ENCODE results near the gene CYP2U1. TPM values are rescaled to one million over a fixed set of nuclear protein-coding genes. Genes with fewer than 3 reads are reported as not detected.

CYP2U1 gene
- total RNA-seq, 2 experiments from 2014 or later = 2.9 to 4.0 TPM

DNA sequence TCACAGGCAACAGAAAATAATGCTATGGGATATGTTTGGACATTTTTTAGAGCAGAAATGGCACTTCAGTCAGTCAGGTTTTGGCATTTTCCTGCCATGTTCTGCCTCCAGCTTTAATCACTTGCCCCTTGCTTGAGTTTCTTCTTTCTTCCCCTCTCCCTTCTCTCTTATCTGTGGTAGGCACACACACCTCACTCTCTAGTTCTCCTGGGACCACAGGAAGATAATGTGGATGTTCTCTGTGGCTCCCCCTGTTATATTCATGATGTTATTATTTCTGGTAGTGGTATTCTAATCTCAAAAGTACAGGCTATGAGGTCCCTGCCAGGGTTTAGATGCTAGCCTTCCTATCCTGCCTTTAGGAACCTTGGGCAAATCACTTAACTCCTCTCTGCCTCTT is 63.5 kb downstream of the CYP2U1 start:
- Histone ChIP-seq H3K4me3 (ENCODE audit: low read length) (no peak overlapping the region), H3K36me3 (ENCODE audit: insufficient read depth, low read length) (peaks cover 5% of the 10 kb centered on the region), H3K27me3 (ENCODE audit: control insufficient read depth in 1 of 2, insufficient read depth in 2 of 2, low read length in 2 of 2) (no peaks in the 10 kb centered on the region), H3K9me3 (ENCODE audit: control insufficient read depth in 1 of 2, insufficient read depth in 1 of 2, low read length in 2 of 2) (no peaks in the 10 kb centered on the region), H3K4me1 (ENCODE audit: insufficient read depth, low read length) (peaks cover 11% of the 10 kb centered on the region), H3K27ac (ENCODE audit: low read depth in 1 of 2, low read length in 2 of 2) (no peak overlapping the region)
- Mint-ChIP-seq H3K9me3 (no peaks in the 10 kb centered on the region), H3K4me1 (ENCODE audit: low read depth) (peaks cover 81% of the 10 kb centered on the region), H3K36me3 (ENCODE audit: low read depth) (peaks cover 34% of the 10 kb centered on the region), H3K27me3 (no peaks in the 10 kb centered on the region), H3K27ac (no peak overlapping the region), H3K4me3 (peak overlapping the region; percentile 14)
- POLR2A ChIA-PET = interaction anchor here (1.0 to 1.3 kb wide), 2 partner anchors 9 to 275 kb away, joined by 3 read pairs; partner anchors contain the start of gene PAPSS1
- intact Hi-C loops (cut with DNase I, micrococcal nuclease) = no loop called here
- DNase-seq = no peak
- CTCF ChIA-PET = interaction anchor here (0.8 to 1.2 kb wide), 2 partner anchors 14 to 24 kb away, joined by 3 to 5 read pairs; no protein-coding TSS in a partner anchor
- TF ChIP-seq, protein P1, sequence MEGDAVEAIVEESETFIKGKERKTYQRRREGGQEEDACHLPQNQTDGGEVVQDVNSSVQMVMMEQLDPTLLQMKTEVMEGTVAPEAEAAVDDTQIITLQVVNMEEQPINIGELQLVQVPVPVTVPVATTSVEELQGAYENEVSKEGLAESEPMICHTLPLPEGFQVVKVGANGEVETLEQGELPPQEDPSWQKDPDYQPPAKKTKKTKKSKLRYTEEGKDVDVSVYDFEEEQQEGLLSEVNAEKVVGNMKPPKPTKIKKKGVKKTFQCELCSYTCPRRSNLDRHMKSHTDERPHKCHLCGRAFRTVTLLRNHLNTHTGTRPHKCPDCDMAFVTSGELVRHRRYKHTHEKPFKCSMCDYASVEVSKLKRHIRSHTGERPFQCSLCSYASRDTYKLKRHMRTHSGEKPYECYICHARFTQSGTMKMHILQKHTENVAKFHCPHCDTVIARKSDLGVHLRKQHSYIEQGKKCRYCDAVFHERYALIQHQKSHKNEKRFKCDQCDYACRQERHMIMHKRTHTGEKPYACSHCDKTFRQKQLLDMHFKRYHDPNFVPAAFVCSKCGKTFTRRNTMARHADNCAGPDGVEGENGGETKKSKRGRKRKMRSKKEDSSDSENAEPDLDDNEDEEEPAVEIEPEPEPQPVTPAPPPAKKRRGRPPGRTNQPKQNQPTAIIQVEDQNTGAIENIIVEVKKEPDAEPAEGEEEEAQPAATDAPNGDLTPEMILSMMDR (IDR thresholded peaks at IDR 0.05) = no peak
- ATAC-seq (ENCODE audit: poor library complexity) = no peak

DNA sequence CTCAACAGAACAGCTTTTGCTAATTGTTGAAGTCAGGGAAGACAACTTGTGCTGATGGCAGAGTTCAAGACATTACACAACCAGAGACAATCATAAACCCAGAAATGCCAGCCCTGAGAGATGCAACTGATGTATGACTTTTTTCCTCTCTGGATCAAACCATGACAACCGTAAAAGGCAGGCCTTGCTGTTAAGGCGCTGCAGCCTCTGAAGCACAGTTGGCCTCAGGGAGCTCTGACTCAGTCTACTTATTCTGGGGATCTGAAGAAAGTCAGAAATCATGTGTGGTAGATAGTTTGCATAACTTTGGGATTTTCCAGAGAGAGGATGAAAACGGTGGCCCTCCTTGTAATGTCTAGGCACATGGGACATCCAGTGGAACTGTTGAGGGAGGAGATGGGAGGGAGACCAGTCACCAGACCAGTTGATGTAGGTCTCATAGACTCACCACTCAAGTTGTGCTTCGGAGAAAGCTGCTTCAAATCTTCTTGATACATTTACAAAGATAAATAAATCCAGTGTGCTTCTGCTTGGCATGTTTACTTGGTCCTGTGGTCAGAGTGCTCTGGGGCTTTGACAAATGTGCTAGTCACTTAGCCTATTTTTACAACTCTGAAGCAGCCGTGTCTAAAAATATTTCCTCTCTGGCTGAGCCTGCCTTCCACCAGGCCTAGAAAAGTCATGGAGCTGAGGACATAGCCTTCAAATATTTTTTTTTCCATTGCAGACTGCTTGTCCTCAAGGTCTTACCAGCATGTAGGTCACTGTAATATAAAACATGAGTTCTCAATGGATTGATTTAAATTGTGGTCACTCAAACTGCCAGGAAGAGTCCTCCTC is 65.8 kb downstream of the CYP2U1 start:
- DNase-seq = no peak
- H3K4me3 Mint-ChIP-seq = no peak overlapping the region
- peaks cover 5% of the 10 kb centered on the region for H3K36me3 ChIP-seq (ENCODE audit: insufficient read depth, low read length)
- ATAC-seq (ENCODE audit: poor library complexity) = no peak
- peaks cover 79% of the 10 kb centered on the region for H3K4me1 Mint-ChIP-seq (ENCODE audit: low read depth)
- H3K36me3 Mint-ChIP-seq (ENCODE audit: low read depth) = peaks cover 39% of the 10 kb centered on the region
- H3K27me3 ChIP-seq (ENCODE audit: control insufficient read depth in 1 of 2, insufficient read depth in 2 of 2, low read length in 2 of 2) = no peaks in the 10 kb centered on the region
- TF ChIP-seq, protein P1 (IDR thresholded peaks at IDR 0.05) = no peak
- no peak overlapping the region for H3K27ac ChIP-seq (ENCODE audit: low read depth in 1 of 2, low read length in 2 of 2)
- POLR2A ChIA-PET = no interaction called here
- no peaks in the 10 kb centered on the region for H3K9me3 ChIP-seq (ENCODE audit: control insufficient read depth in 1 of 2, insufficient read depth in 1 of 2, low read length in 2 of 2)
- no peak overlapping the region for H3K4me3 ChIP-seq (ENCODE audit: low read length)
- intact Hi-C loops (cut with DNase I, micrococcal nuclease) = no loop called here
- H3K27me3 Mint-ChIP-seq = no peaks in the 10 kb centered on the region
- H3K4me1 ChIP-seq (ENCODE audit: insufficient read depth, low read length) = peaks cover 4% of the 10 kb centered on the region
- CTCF ChIA-PET = no interaction called here
- no peaks in the 10 kb centered on the region for H3K9me3 Mint-ChIP-seq
- no peak overlapping the region for H3K27ac Mint-ChIP-seq

DNA sequence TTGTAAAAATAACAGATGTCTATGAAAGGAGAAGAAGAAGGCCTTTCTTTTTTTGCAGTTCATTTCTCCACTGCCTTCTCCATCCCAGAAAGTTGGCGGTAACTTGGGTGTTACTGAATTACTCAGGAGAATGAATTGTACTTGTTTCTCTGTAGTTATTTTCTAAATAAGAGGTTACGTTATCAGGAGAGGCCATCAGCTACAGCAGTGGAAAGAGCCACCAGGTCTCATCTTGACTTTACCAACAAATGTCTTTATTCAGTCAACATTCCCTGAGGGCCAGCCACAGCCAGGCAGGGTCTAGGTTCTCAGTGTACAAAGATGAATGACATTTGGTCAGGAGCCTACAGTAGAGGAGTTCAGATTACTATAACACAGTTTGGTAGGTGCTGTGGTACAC is 66.4 kb downstream of the CYP2U1 start:
- ChIA-PET POLR2A (no interaction called here), CTCF (no interaction called here)
- Mint-ChIP-seq H3K9me3 (no peaks in the 10 kb centered on the region), H3K36me3 (ENCODE audit: low read depth) (peaks cover 39% of the 10 kb centered on the region), H3K27me3 (no peaks in the 10 kb centered on the region), H3K27ac (no peak overlapping the region), H3K4me3 (no peak overlapping the region), H3K4me1 (ENCODE audit: low read depth) (peaks cover 79% of the 10 kb centered on the region)
- Histone ChIP-seq H3K36me3 (ENCODE audit: insufficient read depth, low read length) (peaks cover 5% of the 10 kb centered on the region), H3K27me3 (ENCODE audit: control insufficient read depth in 1 of 2, insufficient read depth in 2 of 2, low read length in 2 of 2) (no peaks in the 10 kb centered on the region), H3K4me3 (ENCODE audit: low read length) (no peak overlapping the region), H3K4me1 (ENCODE audit: insufficient read depth, low read length) (peaks cover 3% of the 10 kb centered on the region), H3K27ac (ENCODE audit: low read depth in 1 of 2, low read length in 2 of 2) (no peak overlapping the region), H3K9me3 (ENCODE audit: control insufficient read depth in 1 of 2, insufficient read depth in 1 of 2, low read length in 2 of 2) (no peaks in the 10 kb centered on the region)
- DNase-seq (no peak), ATAC-seq (ENCODE audit: poor library complexity) (no peak)
- TF ChIP-seq, protein P1 (IDR thresholded peaks at IDR 0.05) = no peak
- intact Hi-C loops (cut with DNase I, micrococcal nuclease) = no loop called here
